GM23338 (cell line): ENCODE results near the gene TRIM61. TPM values are rescaled to one million over a fixed set of nuclear protein-coding genes. Genes with fewer than 3 reads are reported as not detected.

Experiments used
- ATAC-seq: fragments of 200-7000 bp; cut with Tn5 transposase; 3 replicates; pipeline ENCODE4 v1.9.1; 2020
- DNase-seq: peaks from one replicate; pipeline ENCODE4 v3.0.0-alpha.2; 2015; ENCODE audit warnings: low spot score
- H2AFZ ChIP-seq: fragments of 200-600 bp; sonication (generic); 2 replicates; pipeline ENCODE4 v1.8.0; 2016; ENCODE audit warnings: antibody characterized with exemption, mild to moderate bottlenecking, moderate library complexity
- H3F3A ChIP-seq: fragments of 200-600 bp; sonication (generic); replicated peaks from 2 replicates; pipeline ENCODE4 v1.8.0; 2017; ENCODE audit warnings: antibody characterized with exemption, mixed run types, low read depth
- H3K27ac ChIP-seq: fragments of 200-600 bp; sonication (generic); 2 replicates; pipeline ENCODE4 v1.6.1; 2016; ENCODE audit warnings: low read depth
- H3K27me3 ChIP-seq: fragments of 200-600 bp; sonication (generic); 2 replicates; pipeline ENCODE4 v1.8.0; 2016; ENCODE audit warnings: mild to moderate bottlenecking, mixed run types, moderate library complexity; ENCODE audit not compliant: insufficient read depth
- H3K36me3 ChIP-seq: fragments of 200-600 bp; sonication (generic); 2 replicates; pipeline ENCODE4 v1.8.0; 2016; ENCODE audit warnings: mild to moderate bottlenecking; ENCODE audit not compliant: insufficient read depth
- H3K4me1 ChIP-seq: fragments of 200-600 bp; sonication (generic); 2 replicates; pipeline ENCODE4 v1.8.0; 2016; ENCODE audit warnings: mild to moderate bottlenecking, moderate library complexity; ENCODE audit not compliant: insufficient read depth
- H3K4me2 ChIP-seq: fragments of 200-600 bp; sonication (generic); 2 replicates; pipeline ENCODE4 v1.7.1; 2017; ENCODE audit warnings: mixed run types
- H3K4me3 ChIP-seq: fragments of 200-600 bp; sonication (generic); 2 replicates; pipeline ENCODE4 v1.6.1; 2016; ENCODE audit warnings: mixed run types
- H3K79me2 ChIP-seq: fragments of 200-600 bp; sonication (generic); replicated peaks from 2 replicates; pipeline ENCODE4 v1.8.0; 2017; ENCODE audit warnings: mild to moderate bottlenecking; ENCODE audit not compliant: insufficient read depth
- H3K9me2 ChIP-seq: fragments of 200-600 bp; sonication (generic); 2 replicates; pipeline ENCODE4 v1.8.0; 2017; ENCODE audit not compliant: insufficient read depth
- H4K20me1 ChIP-seq: fragments of 200-600 bp; sonication (generic); replicated peaks from 2 replicates; pipeline ENCODE4 v1.8.0; 2017; ENCODE audit warnings: mild to moderate bottlenecking; ENCODE audit not compliant: insufficient read depth
- H3K27ac Mint-ChIP-seq: 2 replicates; pipeline ENCODE4 v1.8.0; 2020; ENCODE audit warnings: inconsistent platforms, mild to moderate bottlenecking, moderate library complexity, mixed read lengths
- H3K27me3 Mint-ChIP-seq: 3 replicates; pipeline ENCODE4 v1.8.0; 2022; ENCODE audit warnings: low read depth, mild to moderate bottlenecking, moderate library complexity, mixed read lengths, inconsistent platforms; ENCODE audit not compliant: insufficient read depth, poor library complexity
- H3K36me3 Mint-ChIP-seq: 3 replicates; pipeline ENCODE4 v1.8.0; 2021; ENCODE audit warnings: low read depth, mild to moderate bottlenecking, inconsistent platforms, moderate library complexity, mixed read lengths
- H3K4me1 Mint-ChIP-seq: 3 replicates; pipeline ENCODE4 v1.8.0; 2020; ENCODE audit warnings: mild to moderate bottlenecking, inconsistent platforms, mixed read lengths
- H3K4me3 Mint-ChIP-seq: 3 replicates; pipeline ENCODE4 v1.8.0; 2021; ENCODE audit warnings: moderate library complexity, mild to moderate bottlenecking, inconsistent platforms, mixed read lengths
- H3K9me3 Mint-ChIP-seq: 3 replicates; pipeline ENCODE4 v1.8.0; 2020; ENCODE audit warnings: moderate library complexity, mild to moderate bottlenecking, inconsistent platforms, mixed read lengths
- CREB1 ChIP-seq: fragments of 250-450 bp; sonication (Bioruptor Pico); IDR thresholded peaks from 2 replicates; pipeline ENCODE4 v1.5.0; 2020; ENCODE audit warnings: low read depth, mild to moderate bottlenecking, moderate library complexity
- ETS1 ChIP-seq: IDR thresholded peaks from 2 replicates; pipeline ENCODE4 v1.6.1; 2016; ENCODE audit warnings: antibody characterized with exemption
- EZH2 ChIP-seq: fragments of 200-600 bp; sonication (generic); IDR thresholded peaks from one replicate; pipeline ENCODE4 v1.8.0; 2017; ENCODE audit warnings: antibody characterized with exemption, mild to moderate bottlenecking, low read depth; ENCODE audit not compliant: unreplicated experiment
- EZH2phosphoT487 ChIP-seq: fragments of 200-600 bp; sonication (generic); IDR thresholded peaks from one replicate; pipeline ENCODE4 v1.8.1; 2018; ENCODE audit warnings: antibody characterized with exemption; ENCODE audit not compliant: unreplicated experiment
- JUNB ChIP-seq: IDR thresholded peaks from one replicate; pipeline ENCODE4 v1.6.1; 2016; ENCODE audit warnings: antibody characterized with exemption; ENCODE audit not compliant: unreplicated experiment
- NANOG ChIP-seq: IDR thresholded peaks from 2 replicates; pipeline ENCODE4 v1.6.1; 2016; ENCODE audit warnings: antibody characterized with exemption, borderline replicate concordance
- POLR2AphosphoS5 ChIP-seq: IDR thresholded peaks from 2 replicates; pipeline ENCODE4 v1.6.1; 2016; ENCODE audit warnings: antibody characterized with exemption, low read depth
- REST ChIP-seq: IDR thresholded peaks from one replicate; pipeline ENCODE4 v1.6.1; 2018; ENCODE audit warnings: antibody characterized with exemption; ENCODE audit not compliant: unreplicated experiment
- STAT1 ChIP-seq: IDR thresholded peaks from one replicate; pipeline ENCODE4 v1.6.1; 2016; ENCODE audit warnings: antibody characterized with exemption; ENCODE audit not compliant: unreplicated experiment
- ZNF114 ChIP-seq: fragments of 250-450 bp; sonication (Bioruptor Pico); IDR thresholded peaks from 2 replicates; pipeline ENCODE4 v1.5.0; 2020; ENCODE audit warnings: mild to moderate bottlenecking, moderate library complexity
- ZNF331 ChIP-seq: fragments of 250-450 bp; sonication (Bioruptor Pico); IDR thresholded peaks from 2 replicates; pipeline ENCODE4 v1.5.0; 2020; ENCODE audit warnings: low read depth, mild to moderate bottlenecking, moderate library complexity
- ZNF462 ChIP-seq: fragments of 250-450 bp; sonication (Bioruptor Pico); IDR thresholded peaks from 2 replicates; pipeline ENCODE4 v1.5.0; 2020; ENCODE audit warnings: mild to moderate bottlenecking, moderate library complexity
- polyA plus RNA-seq: library from polyadenylated mRNA; unstranded; fragments of >200 nt; fragmentation: Nextera tagmentation; extraction: Ambion mirVana; gene quantifications from 2 replicates; pipeline ENCODE4 v1.2.1, GENCODE V29; 2016
- total RNA-seq: library from RNA; depleted of rRNA; stranded (reverse); fragments of >200 nt; shearing (Covaris generic); gene quantifications from 2 replicates; pipeline ENCODE4 v1.2.3, GENCODE V29; 2014
- TF ChIP-seq, protein P1 (sequence below), 2 experiments: fragments of 200-600 bp in 1 of 2; sonication (generic) in 1 of 2; conservative IDR thresholded peaks; 2 replicates each; pipeline versions ENCODE4 v1.5.1 to v1.6.1; 2016 to 2017; ENCODE audit warnings: antibody characterized with exemption in 2 of 2, low read depth in 2 of 2, mild to moderate bottlenecking in 2 of 2, moderate library complexity in 1 of 2

The TRIM61 gene
- total and polyA plus RNA-seq, 2 experiments from 2014 or later = 0.38 TPM; not detected in 1

DNA sequence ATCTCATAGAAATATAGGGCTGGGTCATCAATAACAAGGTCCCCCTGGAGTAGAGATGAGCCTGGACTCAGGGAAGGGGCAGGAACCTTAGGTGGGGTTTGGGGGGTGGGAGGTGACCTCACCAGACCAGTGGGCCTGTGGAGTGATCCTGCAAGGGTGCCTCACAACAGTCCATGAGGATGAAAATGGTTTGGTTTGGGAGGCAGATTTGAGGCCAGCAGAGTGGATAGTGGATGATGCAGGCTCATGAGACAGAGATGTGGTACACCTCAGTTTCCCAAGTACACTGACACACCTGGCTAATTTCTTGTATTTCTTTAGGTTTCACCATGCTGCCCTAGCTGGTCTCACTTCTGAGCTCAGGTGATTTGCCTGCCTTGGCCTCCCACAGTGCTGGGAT is 36.2 kb upstream of the TRIM61 start:
- Mint-ChIP-seq H3K27me3 (peaks cover 14% of the 10 kb centered on the region), H3K4me1 (no peaks in the 10 kb centered on the region), H3K4me3 (no peak overlapping the region), H3K36me3 (no peaks in the 10 kb centered on the region), H3K27ac (no peak overlapping the region), H3K9me3 (no peaks in the 10 kb centered on the region)
- no peaks in the 10 kb centered on the region for H3K4me1 ChIP-seq
- no peak overlapping the region for H2AFZ ChIP-seq
- H3K4me2 ChIP-seq = no peak overlapping the region
- H3F3A ChIP-seq = no peaks in the 10 kb centered on the region
- ATAC-seq = no peak
- no peak for TF ChIP-seq REST
- TF ChIP-seq NANOG = no peak
- TF ChIP-seq ZNF462 (CRISPR knock-in tag) = no peak
- TF ChIP-seq POLR2AphosphoS5 = no peak
- no peak for TF ChIP-seq ZNF114 (CRISPR knock-in tag)
- no peak for TF ChIP-seq ZNF331 (CRISPR knock-in tag)
- TF ChIP-seq EZH2 = no peak
- no peak for TF ChIP-seq EZH2phosphoT487
- TF ChIP-seq STAT1 = no peak
- no peak for TF ChIP-seq JUNB
- TF ChIP-seq, protein P1, sequence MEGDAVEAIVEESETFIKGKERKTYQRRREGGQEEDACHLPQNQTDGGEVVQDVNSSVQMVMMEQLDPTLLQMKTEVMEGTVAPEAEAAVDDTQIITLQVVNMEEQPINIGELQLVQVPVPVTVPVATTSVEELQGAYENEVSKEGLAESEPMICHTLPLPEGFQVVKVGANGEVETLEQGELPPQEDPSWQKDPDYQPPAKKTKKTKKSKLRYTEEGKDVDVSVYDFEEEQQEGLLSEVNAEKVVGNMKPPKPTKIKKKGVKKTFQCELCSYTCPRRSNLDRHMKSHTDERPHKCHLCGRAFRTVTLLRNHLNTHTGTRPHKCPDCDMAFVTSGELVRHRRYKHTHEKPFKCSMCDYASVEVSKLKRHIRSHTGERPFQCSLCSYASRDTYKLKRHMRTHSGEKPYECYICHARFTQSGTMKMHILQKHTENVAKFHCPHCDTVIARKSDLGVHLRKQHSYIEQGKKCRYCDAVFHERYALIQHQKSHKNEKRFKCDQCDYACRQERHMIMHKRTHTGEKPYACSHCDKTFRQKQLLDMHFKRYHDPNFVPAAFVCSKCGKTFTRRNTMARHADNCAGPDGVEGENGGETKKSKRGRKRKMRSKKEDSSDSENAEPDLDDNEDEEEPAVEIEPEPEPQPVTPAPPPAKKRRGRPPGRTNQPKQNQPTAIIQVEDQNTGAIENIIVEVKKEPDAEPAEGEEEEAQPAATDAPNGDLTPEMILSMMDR (conservative IDR thresholded peaks at IDR 0.05; ENCODE audit: low read depth in 2 of 2) = no peak
- TF ChIP-seq CREB1 (CRISPR knock-in tag) = no peak
- no peak for TF ChIP-seq ETS1
- H3K9me2 ChIP-seq = no peaks in the 10 kb centered on the region
- H4K20me1 ChIP-seq = no peaks in the 10 kb centered on the region
- no peaks in the 10 kb centered on the region for H3K27me3 ChIP-seq
- DNase-seq = no peak
- H3K27ac ChIP-seq = no peak overlapping the region
- no peaks in the 10 kb centered on the region for H3K79me2 ChIP-seq
- no peak overlapping the region for H3K4me3 ChIP-seq
- no peaks in the 10 kb centered on the region for H3K36me3 ChIP-seq
